HG02852 (cell line): ENCODE results near the gene OSBPL9.
"Not testable (repeated sequence)": the region's sequence is repeated elsewhere in the genome, so short reads cannot be mapped to it uniquely, and the experiment has no call there.

Experiments used
- ATAC-seq: cut with Tn5 transposase; IDR thresholded peaks from one replicate; pipeline ENCODE4 v1.9.1; 2021; ENCODE audit warnings: mild to moderate bottlenecking, moderate library complexity; ENCODE audit not compliant: unreplicated experiment

Gene OSBPL9

GRCh38 chr1:51634618-51635017 lies 17.7 kb downstream of the OSBPL9 start:
- no peak for ATAC-seq

- ATAC-seq, result no peak
Observed at GRCh38 chr1:51635615-51636014, 18.7 kb downstream of the OSBPL9 start.

DNA sequence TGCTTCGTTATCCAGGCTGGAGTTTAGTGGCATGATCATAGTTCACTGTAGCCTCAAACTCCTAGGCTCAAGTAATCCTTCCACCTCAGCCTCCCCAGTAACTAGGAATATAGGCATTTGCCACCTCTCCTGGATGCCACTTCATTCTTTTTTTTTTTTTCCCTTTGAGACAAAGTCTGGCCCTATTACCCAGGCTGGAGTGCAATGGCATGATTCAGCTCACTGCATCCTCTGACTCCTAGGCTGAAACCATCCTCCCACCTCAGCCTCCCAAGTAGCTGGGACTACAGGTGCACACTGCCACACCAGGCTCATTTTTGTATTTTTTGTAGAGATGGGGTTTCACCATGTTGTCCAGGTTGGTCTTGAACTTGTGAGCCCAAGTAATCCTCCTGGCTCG lies 19.3 kb downstream of the OSBPL9 start:
- ATAC-seq, result no peak

GRCh38 chr1:51636764-51637522 lies 20.1 kb downstream of the OSBPL9 start:
- ATAC-seq, result no peak

DNA sequence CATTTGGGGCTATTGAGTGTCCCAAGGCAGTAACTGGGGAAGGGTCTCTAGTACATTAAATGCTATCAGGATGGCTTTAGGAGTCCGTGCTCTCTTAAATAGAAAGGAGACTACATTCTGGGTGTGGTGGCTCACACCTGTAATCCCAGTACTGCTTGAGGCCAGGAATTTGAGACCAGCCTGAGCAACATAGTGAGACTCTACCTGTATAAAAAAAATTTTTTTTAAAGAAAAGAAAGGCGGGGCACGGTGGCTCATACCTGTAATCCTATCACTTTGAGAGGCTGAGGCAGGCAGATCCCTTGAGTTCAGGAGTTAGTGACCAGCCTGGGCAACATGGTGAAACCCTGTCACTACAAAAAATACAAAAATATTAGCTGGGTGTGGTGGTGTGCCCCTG lies 21.5 kb downstream of the OSBPL9 start:
- no peak for ATAC-seq

- no peak for ATAC-seq
Observed at GRCh38 chr1:51639694-51640093, 22.8 kb downstream of the OSBPL9 start.

GRCh38 chr1:51641096-51641495 lies 24.2 kb downstream of the OSBPL9 start:
- ATAC-seq, result no peak

- no peak for ATAC-seq
Observed at GRCh38 chr1:51642739-51643142, 25.8 kb downstream of the OSBPL9 start.

- no peak for ATAC-seq
Observed at GRCh38 chr1:51643362-51643761, 26.5 kb downstream of the OSBPL9 start.

DNA sequence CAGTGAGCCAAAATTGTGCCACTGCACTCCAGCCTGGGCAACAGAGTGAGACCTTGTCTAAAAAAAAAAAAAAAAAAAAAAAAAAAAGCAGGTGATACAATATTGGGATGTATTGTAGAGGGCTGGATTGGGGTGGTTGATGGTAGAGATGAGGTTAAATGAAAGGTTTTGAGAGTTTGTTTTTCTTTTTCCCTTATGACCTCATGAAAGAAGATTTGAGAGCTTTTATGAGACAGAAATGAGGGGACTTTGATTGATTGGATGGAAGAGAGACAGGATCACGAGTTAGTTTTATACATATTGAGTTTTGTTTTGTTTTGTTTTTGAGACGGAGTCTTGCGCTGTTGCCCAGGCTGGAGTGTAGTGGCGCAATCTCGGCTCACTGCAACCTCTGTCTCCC lies 27.1 kb downstream of the OSBPL9 start:
- ATAC-seq, result no peak

- ATAC-seq, result no peak
Observed at GRCh38 chr1:51644533-51645197, 27.8 kb downstream of the OSBPL9 start.

DNA sequence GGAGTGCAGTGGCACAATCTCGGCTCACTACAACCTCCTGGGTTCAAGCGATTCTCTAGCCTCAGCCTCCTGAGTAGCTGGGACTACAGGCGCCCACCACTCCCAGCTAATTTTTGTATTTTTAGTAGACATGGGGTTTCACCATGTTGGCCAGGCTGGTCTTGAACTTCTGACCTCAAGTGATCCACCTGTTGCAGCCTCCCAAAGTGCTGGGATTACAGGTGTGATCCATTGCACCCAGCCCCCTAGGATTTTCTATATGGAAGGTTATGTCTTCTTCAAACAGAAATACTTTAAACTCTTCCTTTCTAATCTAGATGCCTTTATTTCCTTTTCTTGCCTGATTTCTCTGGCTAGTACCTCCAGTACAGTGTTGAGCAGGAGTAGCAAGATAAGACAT lies 29.7 kb downstream of the OSBPL9 start:
- not testable (repeated sequence) for ATAC-seq

GRCh38 chr1:51648180-51649109 lies 31.6 kb downstream of the OSBPL9 start:
- no peak for ATAC-seq

DNA sequence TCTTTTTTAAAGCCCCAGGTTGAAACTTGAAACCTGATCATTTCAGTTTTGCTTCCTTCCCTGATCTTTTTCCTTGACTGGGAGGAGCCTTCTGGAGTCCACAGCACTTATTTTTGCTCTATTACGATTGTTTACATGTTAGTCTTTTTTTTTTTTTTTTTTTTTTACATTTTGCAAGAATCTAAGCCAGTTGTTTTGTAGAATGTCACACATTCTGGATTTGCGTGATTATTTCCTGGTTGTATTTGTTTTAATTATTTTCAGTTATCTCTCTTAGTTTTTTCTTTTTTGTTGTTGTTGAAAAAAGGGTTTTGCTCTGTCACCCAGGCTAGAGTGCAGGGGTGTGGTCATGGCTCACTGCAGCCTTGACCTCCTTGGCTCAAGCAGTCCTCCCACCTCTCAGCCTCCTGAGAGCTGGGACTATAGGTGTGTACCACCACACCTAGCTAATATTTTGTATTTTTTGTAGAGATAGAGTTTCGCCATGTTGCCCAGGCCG lies 32.8 kb downstream of the OSBPL9 start:
- no peak for ATAC-seq

- ATAC-seq, result no peak
Observed at GRCh38 chr1:51650198-51650597, 33.3 kb downstream of the OSBPL9 start.

GRCh38 chr1:51651552-51651942 lies 34.7 kb downstream of the OSBPL9 start:
- ATAC-seq, result no peak

- ATAC-seq, result no peak
Observed at GRCh38 chr1:51652599-51652998, 35.7 kb downstream of the OSBPL9 start.

GRCh38 chr1:51653127-51653526 lies 36.2 kb downstream of the OSBPL9 start:
- no peak for ATAC-seq

- ATAC-seq, result no peak
Observed at GRCh38 chr1:51654000-51654399, 37.1 kb downstream of the OSBPL9 start.

- ATAC-seq, result no peak
Observed at GRCh38 chr1:51656374-51656773, 39.5 kb downstream of the OSBPL9 start.

DNA sequence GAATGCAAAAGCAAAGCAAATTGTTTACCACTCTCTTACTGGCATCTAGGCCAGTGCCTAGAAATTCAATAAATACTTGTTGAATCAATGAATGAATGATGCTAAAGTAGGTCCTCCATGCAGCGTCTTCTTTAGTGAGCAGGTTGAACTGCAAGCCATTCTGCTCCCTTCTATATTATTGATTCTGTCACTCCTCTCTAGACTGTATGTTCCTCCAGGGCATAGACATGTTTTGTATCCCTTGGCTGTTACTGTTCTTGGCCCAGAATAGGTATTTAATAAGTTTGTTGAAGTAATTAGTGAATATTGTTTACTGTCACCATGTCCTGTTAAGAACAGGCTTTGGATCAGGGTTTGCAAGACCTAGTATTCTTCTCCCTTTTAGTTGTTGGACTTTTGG lies 43.7 kb downstream of the OSBPL9 start:
- ATAC-seq, result no peak
